Caco-2 (cell line): Measurements from ENCODE around the gene FAF2. TPM values are rescaled to one million over a fixed set of nuclear protein-coding genes. Genes with fewer than 3 reads are reported as not detected.

Experiments used
- BruUV-seq: library from RNA; stranded (reverse); fragments of 400-500 nt; replicated peaks from 2 replicates; lab custom pipeline; 2021; lab: Mats Ljungman, UMichigan
- CTCF ChIA-PET: fragments of 300-600 bp; sonication (Branson Sonifier 250); formaldehyde crosslinking; loops from one replicate; lab custom pipeline; 2022; ENCODE audit warnings: antibody characterized with exemption; lab: Charles Lee
- POLR2A ChIA-PET: fragments of 300-600 bp; sonication (Branson Sonifier 250); formaldehyde crosslinking; loops from one replicate; lab custom pipeline; 2022; ENCODE audit warnings: antibody characterized with exemption; lab: Charles Lee
- DNase-seq, 2 experiments: peaks; one replicate each; pipeline versions ENCODE4 v3.0.0 to v3.0.0-alpha.2; 2020 to 2022
- H3K27me3 ChIP-seq: replicated peaks from 2 replicates; pipeline ENCODE4 v1.6.0; 2011; ENCODE audit warnings: low read length; ENCODE audit not compliant: control insufficient read depth, insufficient read depth
- H3K36me3 ChIP-seq: 2 replicates; pipeline ENCODE4 v1.5.1; 2011; ENCODE audit warnings: low read length; ENCODE audit not compliant: control insufficient read depth, insufficient read depth
- H3K4me1 ChIP-seq: fragments of 250-450 bp; sonication (Bioruptor Pico); 2 replicates; pipeline ENCODE4 v1.5.1; 2020; ENCODE audit warnings: mild to moderate bottlenecking
- H3K4me3 ChIP-seq: 2 replicates; pipeline ENCODE4 v1.5.1; 2011; ENCODE audit warnings: low read depth, mild to moderate bottlenecking, control low read depth, low read length
- H3K9me3 ChIP-seq: fragments of 250-450 bp; sonication (Bioruptor Pico); 2 replicates; pipeline ENCODE4 v1.5.1; 2020; ENCODE audit warnings: mild to moderate bottlenecking, moderate library complexity
- H3K27ac Mint-ChIP-seq: one replicate; pipeline ENCODE4 v1.8.0; 2022; ENCODE audit warnings: mixed read lengths; ENCODE audit not compliant: unreplicated experiment
- H3K27me3 Mint-ChIP-seq: one replicate; pipeline ENCODE4 v1.8.0; 2022; ENCODE audit warnings: mixed read lengths; ENCODE audit not compliant: insufficient read depth, unreplicated experiment
- H3K36me3 Mint-ChIP-seq: one replicate; pipeline ENCODE4 v1.8.0; 2022; ENCODE audit warnings: mild to moderate bottlenecking, mixed read lengths; ENCODE audit not compliant: insufficient read depth, unreplicated experiment
- H3K4me1 Mint-ChIP-seq: one replicate; pipeline ENCODE4 v1.8.0; 2022; ENCODE audit warnings: low read depth, mixed read lengths; ENCODE audit not compliant: unreplicated experiment
- H3K4me3 Mint-ChIP-seq: one replicate; pipeline ENCODE4 v1.8.0; 2022; ENCODE audit warnings: mild to moderate bottlenecking, moderate library complexity, mixed read lengths; ENCODE audit not compliant: unreplicated experiment
- H3K9me3 Mint-ChIP-seq: one replicate; pipeline ENCODE4 v1.8.0; 2022; ENCODE audit warnings: mixed read lengths; ENCODE audit not compliant: unreplicated experiment
- CTCF ChIP-seq, 2 experiments: fragments of 200-600 bp in 1 of 2; IDR thresholded peaks; 1 replicate in 1 of 2; 2 replicates in 1 of 2; pipeline versions ENCODE4 v1.5.1 to v1.8.0; 2011 to 2022; ENCODE audit warnings: antibody characterized with exemption in 1 of 2, control low read depth in 1 of 2, inconsistent platforms in 1 of 2, low read depth in 1 of 2, low read length in 1 of 2, mild to moderate bottlenecking in 1 of 2, moderate library complexity in 1 of 2; ENCODE audit not compliant: insufficient read depth in 1 of 2, severe bottlenecking in 1 of 2, unreplicated experiment in 1 of 2
- intact Hi-C: fragments of 100-400 bp; cut with micrococcal nuclease; formaldehyde crosslinking; loops from one replicate; pipeline ENCODE4 v1.10.0; 2022; ENCODE audit not compliant: unreplicated experiment
- total RNA-seq: library from RNA; stranded (reverse); gene quantifications from 2 replicates; pipeline ENCODE4 v1.2.3, GENCODE V29; 2022

The FAF2 gene
- total RNA-seq, 1 experiment from 2014 or later = 55.5 TPM

GRCh38 chr5:176425791-176426190 lies 22.4 kb upstream of the FAF2 start:
- Histone ChIP-seq H3K9me3 (no peaks in the 10 kb centered on the region), H3K27me3 (no peaks in the 10 kb centered on the region), H3K4me3 (no peak overlapping the region), H3K4me1 (peaks cover 21% of the 10 kb centered on the region), H3K36me3 (no peaks in the 10 kb centered on the region)
- Mint-ChIP-seq H3K4me3 (no peak overlapping the region), H3K36me3 (peaks cover 6% of the 10 kb centered on the region), H3K27me3 (no peaks in the 10 kb centered on the region), H3K4me1 (peaks cover 7% of the 10 kb centered on the region), H3K9me3 (peaks cover 10% of the 10 kb centered on the region), H3K27ac (peak overlapping the region; percentile 76)
- no peak for DNase-seq
- CTCF ChIA-PET = interaction anchor here (2.0 kb wide), 1 partner anchor 22 kb away, joined by 7 read pairs; the partner anchor contains the start of gene FAF2
- BruUV-seq = no TSS peak
- no peak for TF ChIP-seq CTCF (IDR thresholded peaks at IDR 0.05; ENCODE audit: insufficient read depth in 1 of 2, low read depth in 1 of 2, low read length in 1 of 2, severe bottlenecking in 1 of 2, unreplicated experiment in 1 of 2)
- POLR2A ChIA-PET = interaction anchor here (0.7 kb wide), 1 partner anchor 94 kb away, joined by 5 read pairs; no protein-coding TSS in a partner anchor
- intact Hi-C loops = no loop called here

GRCh38 chr5:176426876-176427275 lies 21.3 kb upstream of the FAF2 start:
- BruUV-seq = no TSS peak
- Histone ChIP-seq H3K36me3 (no peaks in the 10 kb centered on the region), H3K9me3 (no peaks in the 10 kb centered on the region), H3K4me1 (peaks cover 21% of the 10 kb centered on the region), H3K4me3 (no peak overlapping the region), H3K27me3 (no peaks in the 10 kb centered on the region)
- no peak overlapping the region for H3K4me3 Mint-ChIP-seq
- H3K27me3 Mint-ChIP-seq = no peaks in the 10 kb centered on the region
- H3K4me1 Mint-ChIP-seq = peaks cover 7% of the 10 kb centered on the region
- intact Hi-C loops = no loop called here
- DNase-seq = no peak
- H3K9me3 Mint-ChIP-seq = peaks cover 1% of the 10 kb centered on the region
- H3K36me3 Mint-ChIP-seq = peaks cover under 1% of the 10 kb centered on the region
- TF ChIP-seq CTCF (IDR thresholded peaks at IDR 0.05; ENCODE audit: insufficient read depth in 1 of 2, low read depth in 1 of 2, low read length in 1 of 2, severe bottlenecking in 1 of 2, unreplicated experiment in 1 of 2) = no peak
- no peak overlapping the region for H3K27ac Mint-ChIP-seq
- POLR2A ChIA-PET = interaction anchor here (1.1 kb wide), 1 partner anchor 21 kb away, joined by 5 read pairs; the partner anchor contains the start of gene FAF2
- CTCF ChIA-PET = interaction anchor here (2.0 kb wide), 1 partner anchor 21 kb away, joined by 7 read pairs; the partner anchor contains the start of gene FAF2

DNA sequence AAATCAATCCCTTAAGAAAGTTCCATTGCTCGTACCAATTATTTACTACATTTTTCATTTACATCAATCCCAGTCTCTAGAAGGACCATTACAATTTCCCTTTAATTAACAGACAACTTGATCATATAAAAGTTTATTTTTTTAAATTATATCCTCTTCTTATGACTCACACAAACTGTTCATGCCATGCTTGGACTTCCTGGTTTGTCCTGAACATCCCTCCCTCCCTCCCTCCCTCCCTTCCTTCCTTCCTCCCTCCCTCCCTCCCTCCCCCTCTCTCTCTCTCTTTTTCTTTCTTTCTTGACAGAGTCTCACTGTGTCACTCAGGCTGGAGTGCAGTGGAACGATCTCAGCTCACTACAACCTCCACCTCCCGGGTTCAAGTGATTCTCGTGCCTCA lies 20.2 kb upstream of the FAF2 start:
- DNase-seq = no peak

More for the DNA sequence above, 20.2 kb upstream of the FAF2 start:
- BruUV-seq = no TSS peak
- H3K9me3 Mint-ChIP-seq = peaks cover 9% of the 10 kb centered on the region
- Histone ChIP-seq H3K27me3 (no peaks in the 10 kb centered on the region), H3K36me3 (no peaks in the 10 kb centered on the region), H3K4me1 (peaks cover 21% of the 10 kb centered on the region), H3K9me3 (no peaks in the 10 kb centered on the region), H3K4me3 (no peak overlapping the region)
- TF ChIP-seq CTCF (IDR thresholded peaks at IDR 0.05; ENCODE audit: insufficient read depth in 1 of 2, low read depth in 1 of 2, low read length in 1 of 2, severe bottlenecking in 1 of 2, unreplicated experiment in 1 of 2) = no peak
- no peaks in the 10 kb centered on the region for H3K27me3 Mint-ChIP-seq
- H3K4me1 Mint-ChIP-seq = peaks cover 7% of the 10 kb centered on the region
- no peak overlapping the region for H3K4me3 Mint-ChIP-seq
- no peak overlapping the region for H3K27ac Mint-ChIP-seq
- POLR2A ChIA-PET = no interaction called here
- CTCF ChIA-PET = no interaction called here
- intact Hi-C loops = no loop called here
- H3K36me3 Mint-ChIP-seq = peaks cover 8% of the 10 kb centered on the region
